Spleen (tissue), 11 donors: ENCODE data around the gene ZNF385C. TPM values are rescaled to one million over a fixed set of nuclear protein-coding genes. Genes with fewer than 3 reads are reported as not detected.

Source experiments
- DNase-seq: peaks from one replicate; pipeline ENCODE4 v3.0.0-alpha.2; 2020
- H3K27ac ChIP-seq, 8 donors: fragments of 200-600 bp; sonication (generic) in 7 of 8; 1 replicate in 4 of 8; 2 replicates in 4 of 8; pipeline versions ENCODE4 v1.5.0 to v1.8.0; 2016 to 2021; ENCODE audit warnings: inconsistent platforms in 4 of 8, mild to moderate bottlenecking in 4 of 8, moderate library complexity in 1 of 8
- H3K27me3 ChIP-seq, 7 donors: fragments of 200-600 bp; sonication (generic) in 6 of 7; replicated peaks in 1 of 7; 1 replicate in 4 of 7; 2 replicates in 3 of 7; pipeline versions ENCODE4 v1.5.0 to v1.8.0; 2016 to 2021; ENCODE audit warnings: inconsistent platforms in 3 of 7, mild to moderate bottlenecking in 1 of 7
- H3K36me3 ChIP-seq, 6 donors: fragments of 200-600 bp; sonication (generic) in 5 of 6; 1 replicate in 4 of 6; 2 replicates in 2 of 6; pipeline versions ENCODE4 v1.5.0 to v1.8.0; 2016 to 2021; ENCODE audit warnings: inconsistent platforms in 2 of 6
- H3K4me1 ChIP-seq, 6 donors: fragments of 200-600 bp; sonication (generic) in 5 of 6; 1 replicate in 3 of 6; 2 replicates in 3 of 6; pipeline versions ENCODE4 v1.5.0 to v1.8.0; 2016 to 2021; ENCODE audit warnings: inconsistent platforms in 3 of 6
- H3K4me3 ChIP-seq, 8 donors: fragments of 200-600 bp; sonication (generic) in 7 of 8; 1 replicate in 4 of 8; 2 replicates in 4 of 8; pipeline versions ENCODE4 v1.5.0 to v1.8.0; 2016 to 2021; ENCODE audit warnings: inconsistent platforms in 4 of 8, mild to moderate bottlenecking in 4 of 8, moderate library complexity in 2 of 8
- H3K9me3 ChIP-seq, 8 donors: fragments of 200-600 bp; sonication (generic) in 7 of 8; 1 replicate in 4 of 8; 2 replicates in 4 of 8; pipeline versions ENCODE4 v1.5.0 to v1.8.0; 2016 to 2021; ENCODE audit warnings: inconsistent platforms in 4 of 8
- POLR2A ChIP-seq, 3 donors: fragments of 450-650 bp; IDR thresholded peaks; one replicate each; pipeline ENCODE4 v1.5.1; 2017; ENCODE audit warnings: antibody characterized with exemption in 3 of 3, mild to moderate bottlenecking in 1 of 3
- POLR2AphosphoS5 ChIP-seq, 3 donors: sonication (generic); formaldehyde crosslinking; IDR thresholded peaks; one replicate each; pipeline ENCODE4 v1.5.1; 2017; ENCODE audit warnings: antibody characterized with exemption in 3 of 3
- WGBS, 5 donors: extraction: QIAGEN DNeasy Blood & Tissue Kit in 3 of 5; methylation state at CpG; one replicate each; pipeline versions ENCODE4 v1.1.5 to v1.1.7; 2013 to 2018; 5-methylcytosine and 5-hydroxymethylcytosine counted together
- intact Hi-C: fragments of 100-400 bp; cut with DNase I; formaldehyde crosslinking; loops from one replicate; pipeline ENCODE4 v1.15.0; 2023; ENCODE audit warnings: low total_unique reads
- polyA plus RNA-seq, 3 donors: library from polyadenylated mRNA; stranded (reverse); fragments of 200-250 nt; gene quantifications; one replicate each; pipeline ENCODE4 v1.2.1, GENCODE V29; 2013
- total RNA-seq, 7 donors: library from RNA; depleted of rRNA in 3 of 7; stranded (reverse); fragments of >200 nt in 3 of 7; fragmentation: NEBNext Ultra II Directional in 4 of 7; extraction: Animal tissue kit (Norgen Biotek cat#: 25700) in 4 of 7; gene quantifications; one replicate each; pipeline versions ENCODE4 v1.1.0 to v1.2.1, GENCODE V29; 2016 to 2021
- TF ChIP-seq, protein P1 (sequence below), 11 experiments: fragments of 200-600 bp in 7 of 11; fragments of 450-650 bp in 4 of 11; sonication (generic) in 4 of 11; IDR thresholded peaks in 8 of 11; conservative IDR thresholded peaks in 3 of 11; 1 replicate in 7 of 11; 2 replicates in 4 of 11; pipeline versions ENCODE4 v1.4.0 to v1.8.0; 2016 to 2021; ENCODE audit warnings: antibody characterized with exemption in 11 of 11, inconsistent platforms in 4 of 11, mild to moderate bottlenecking in 1 of 11
- donor health status: healthy with polysubstance abuse.
- donor health status: DM: no; HTN: no; CAD: no; lungs with moderate emphysema.
- donor health status: DM: no; HTN: no; CAD: no.
- donor health status: Bipolar disorder and iron deficiency.
- donor health status: healthy.
- donor health status: DM: no; HTN: no; CAD: no.
- donor health status: DM: yes; HTN: yes; CAD: no.

Gene ZNF385C
- total and polyA plus RNA-seq, 10 donors, result 0.17 to 0.60 (median 0.41) TPM; not detected in 2

DNA sequence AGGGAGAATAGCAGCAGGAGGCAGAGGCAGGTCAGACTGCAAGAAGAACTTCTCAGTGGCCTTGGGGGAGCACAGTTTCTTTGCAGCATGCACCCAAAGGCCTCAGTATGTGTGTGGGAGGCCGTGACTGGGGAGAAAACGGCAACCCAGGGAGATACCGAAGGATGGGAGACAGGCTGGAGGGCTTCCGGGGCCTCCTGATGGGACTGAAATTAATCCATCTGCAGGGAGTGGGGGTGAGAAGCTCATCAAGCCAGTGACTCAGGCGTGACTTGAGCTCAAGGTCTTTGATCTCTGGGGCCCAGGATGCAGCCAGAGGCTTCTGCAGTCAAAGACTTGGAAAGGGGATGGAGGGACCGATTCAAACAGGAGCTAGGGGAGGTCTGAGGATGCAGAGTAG lies 42.8 kb downstream of the ZNF385C start:
- intact Hi-C loops, result no loop called here
- peaks cover 0 to 4% (median 0%) of the 10 kb centered on the region in 8 donors for H3K9me3 ChIP-seq
- H3K36me3 ChIP-seq, result no peaks in the 10 kb centered on the region
- H3K27me3 ChIP-seq, result peaks cover 0 to 49% (median 0%) of the 10 kb centered on the region in 7 donors
- DNase-seq, result no peak
- no peak overlapping the region for H3K4me3 ChIP-seq
- TF ChIP-seq POLR2A (IDR thresholded peaks at IDR 0.05) (no peak), POLR2AphosphoS5 (IDR thresholded peaks at IDR 0.05) (no peak)
- TF ChIP-seq, protein P1, sequence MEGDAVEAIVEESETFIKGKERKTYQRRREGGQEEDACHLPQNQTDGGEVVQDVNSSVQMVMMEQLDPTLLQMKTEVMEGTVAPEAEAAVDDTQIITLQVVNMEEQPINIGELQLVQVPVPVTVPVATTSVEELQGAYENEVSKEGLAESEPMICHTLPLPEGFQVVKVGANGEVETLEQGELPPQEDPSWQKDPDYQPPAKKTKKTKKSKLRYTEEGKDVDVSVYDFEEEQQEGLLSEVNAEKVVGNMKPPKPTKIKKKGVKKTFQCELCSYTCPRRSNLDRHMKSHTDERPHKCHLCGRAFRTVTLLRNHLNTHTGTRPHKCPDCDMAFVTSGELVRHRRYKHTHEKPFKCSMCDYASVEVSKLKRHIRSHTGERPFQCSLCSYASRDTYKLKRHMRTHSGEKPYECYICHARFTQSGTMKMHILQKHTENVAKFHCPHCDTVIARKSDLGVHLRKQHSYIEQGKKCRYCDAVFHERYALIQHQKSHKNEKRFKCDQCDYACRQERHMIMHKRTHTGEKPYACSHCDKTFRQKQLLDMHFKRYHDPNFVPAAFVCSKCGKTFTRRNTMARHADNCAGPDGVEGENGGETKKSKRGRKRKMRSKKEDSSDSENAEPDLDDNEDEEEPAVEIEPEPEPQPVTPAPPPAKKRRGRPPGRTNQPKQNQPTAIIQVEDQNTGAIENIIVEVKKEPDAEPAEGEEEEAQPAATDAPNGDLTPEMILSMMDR (IDR thresholded peaks at IDR 0.05 in 8 of 11, conservative IDR thresholded peaks at IDR 0.05 in 3 of 11), result no peak
- no peak overlapping the region for H3K27ac ChIP-seq
- WGBS, 5 donors, result 53 to 80% (median 67%) methylated on average over 5 to 6 of the region's 6 CpGs
- peaks cover 0 to 7% (median 6%) of the 10 kb centered on the region in 6 donors for H3K4me1 ChIP-seq

DNA sequence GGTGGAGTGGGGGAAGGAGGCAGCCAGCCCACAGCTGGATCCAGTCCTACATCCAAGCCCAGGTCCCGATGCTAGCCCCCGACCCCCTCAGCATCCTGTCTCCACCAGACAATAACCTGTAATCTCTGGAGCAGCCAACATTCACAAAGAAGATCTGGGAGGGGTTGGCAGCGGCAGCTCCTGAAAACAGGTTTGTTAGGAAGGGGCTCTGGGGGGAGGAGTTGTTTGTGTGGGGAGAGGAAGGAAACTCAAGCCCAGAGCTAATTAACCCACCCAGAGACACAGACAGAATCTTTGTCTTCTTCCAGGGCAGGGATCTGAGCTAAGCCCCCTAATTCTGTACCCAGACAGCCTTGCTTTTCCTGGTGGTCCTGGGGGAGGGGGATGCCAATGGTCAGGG lies 43.2 kb downstream of the ZNF385C start:
- Histone ChIP-seq H3K27me3 (peaks cover 0 to 49% (median 0%) of the 10 kb centered on the region in 7 donors), H3K9me3 (peaks cover 0 to 4% (median 0%) of the 10 kb centered on the region in 8 donors), H3K27ac (no peak overlapping the region), H3K36me3 (no peaks in the 10 kb centered on the region), H3K4me1 (peaks cover 0 to 10% (median 9%) of the 10 kb centered on the region in 6 donors), H3K4me3 (no peak overlapping the region)
- 34 to 45% (median 37%) methylated on average over 3 of the region's 3 CpGs for WGBS, 5 donors
- no peak for DNase-seq
- TF ChIP-seq POLR2A (IDR thresholded peaks at IDR 0.05), result no peak
- TF ChIP-seq POLR2AphosphoS5 (IDR thresholded peaks at IDR 0.05), result no peak
- TF ChIP-seq, protein P1 (IDR thresholded peaks at IDR 0.05 in 8 of 11, conservative IDR thresholded peaks at IDR 0.05 in 3 of 11), result no peak
- intact Hi-C loops, result no loop called here

DNA sequence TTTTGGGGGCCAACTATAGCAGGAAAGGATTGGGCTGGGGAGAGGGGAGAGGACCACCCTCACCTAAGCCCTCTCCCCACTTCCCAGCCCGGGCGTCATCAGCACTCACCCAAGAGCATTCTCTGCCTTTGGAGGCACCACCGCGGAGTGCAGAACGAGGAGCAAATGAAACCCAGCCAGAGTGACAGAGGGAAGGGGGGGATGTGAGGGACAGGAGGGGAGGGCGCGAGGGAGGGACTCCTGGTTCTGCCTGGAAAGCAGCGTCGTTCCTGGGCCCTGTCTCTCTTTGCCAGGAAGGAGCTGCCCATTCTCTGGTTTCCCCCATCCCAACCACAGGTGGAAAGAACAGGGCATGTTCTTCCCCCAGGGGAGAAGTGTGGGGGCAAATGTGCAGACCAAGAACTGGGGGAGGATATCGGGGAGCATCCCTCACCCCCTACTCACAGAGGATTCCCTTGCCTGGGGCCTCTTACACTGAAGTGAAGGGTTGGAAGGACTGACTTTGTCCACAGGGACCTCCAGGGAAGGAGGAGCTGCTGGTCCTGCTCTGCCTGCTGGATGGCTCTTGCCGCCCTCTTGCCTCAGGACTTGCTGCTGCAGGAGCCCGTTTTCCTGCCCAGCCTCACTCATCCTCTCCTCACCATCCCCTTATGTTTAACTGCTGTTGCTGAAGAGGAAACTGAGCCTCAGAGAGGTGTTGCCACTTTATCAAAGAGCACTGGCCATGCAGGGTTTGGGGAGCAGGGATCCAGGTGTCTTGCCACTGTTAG lies 44.4 kb downstream of the ZNF385C start:
- H3K27ac ChIP-seq, result no peak overlapping the region
- no peak for TF ChIP-seq POLR2A (IDR thresholded peaks at IDR 0.05)
- no peak for TF ChIP-seq POLR2AphosphoS5 (IDR thresholded peaks at IDR 0.05)
- TF ChIP-seq, protein P1 (IDR thresholded peaks at IDR 0.05 in 8 of 11, conservative IDR thresholded peaks at IDR 0.05 in 3 of 11), result no peak
- intact Hi-C loops, result no loop called here
- WGBS, 5 donors, result 31 to 49% (median 38%) methylated on average over 12 of the region's 12 CpGs
- peaks cover 0 to 4% (median 0%) of the 10 kb centered on the region in 8 donors for H3K9me3 ChIP-seq
- no peak for DNase-seq
- peaks cover 0 to 21% (median 14%) of the 10 kb centered on the region in 6 donors for H3K4me1 ChIP-seq
- H3K27me3 ChIP-seq, result peaks cover 0 to 49% (median 0%) of the 10 kb centered on the region in 7 donors
- H3K36me3 ChIP-seq, result no peaks in the 10 kb centered on the region
- H3K4me3 ChIP-seq, result no peak overlapping the region

DNA sequence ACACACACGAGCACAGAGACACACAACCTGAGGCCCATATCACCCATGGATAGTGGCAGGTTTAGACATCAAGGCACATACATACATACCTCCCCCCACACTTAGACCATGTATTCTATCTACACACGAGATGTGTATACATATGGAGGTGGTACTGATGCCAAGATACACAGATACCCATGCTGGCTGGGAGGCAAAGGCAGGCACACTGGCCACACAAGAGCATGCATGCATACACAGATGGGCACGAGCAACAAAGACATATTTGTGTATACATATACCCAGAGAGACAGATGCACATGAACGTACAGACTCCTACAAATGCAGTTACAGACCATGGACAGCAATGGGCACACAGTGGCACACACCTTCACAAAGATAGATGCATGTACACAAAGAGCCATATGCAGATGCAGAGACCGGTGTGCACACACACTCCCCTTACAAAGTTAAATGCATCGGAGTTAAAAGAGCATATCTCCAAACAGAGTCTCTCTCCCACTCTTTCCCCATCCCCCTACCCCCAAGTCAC lies 45.9 kb downstream of the ZNF385C start:
- Histone ChIP-seq H3K9me3 (peaks cover 0 to 4% (median 0%) of the 10 kb centered on the region in 8 donors), H3K36me3 (no peaks in the 10 kb centered on the region)

More for the DNA sequence above, 45.9 kb downstream of the ZNF385C start:
- WGBS, 5 donors, result 75 to 88% (median 79%) methylated on average over 6 of the region's 6 CpGs
- intact Hi-C loops, result no loop called here
- H3K4me3 ChIP-seq, result no peak overlapping the region
- no peak overlapping the region for H3K27ac ChIP-seq
- DNase-seq, result no peak
- TF ChIP-seq, protein P1 (IDR thresholded peaks at IDR 0.05 in 8 of 11, conservative IDR thresholded peaks at IDR 0.05 in 3 of 11), result no peak
- TF ChIP-seq POLR2A (IDR thresholded peaks at IDR 0.05) (no peak), POLR2AphosphoS5 (IDR thresholded peaks at IDR 0.05) (no peak)
- peaks cover 0 to 24% (median 14%) of the 10 kb centered on the region in 6 donors for H3K4me1 ChIP-seq
- H3K27me3 ChIP-seq, result peaks cover 0 to 49% (median 0%) of the 10 kb centered on the region in 7 donors
